ENCODE data around the gene GSPT1. TPM values are rescaled to one million over a fixed set of nuclear protein-coding genes. Genes with fewer than 3 reads are reported as not detected.

GSPT1 gene
- total RNA-seq, 1 experiment from 2014 or later: 194 TPM

GRCh38 chr16:11892761-11893160, 23.0 kb downstream of the GSPT1 start:
- TF ChIP-seq REST (IDR thresholded peaks at IDR 0.05; ENCODE audit: insufficient read depth in 1 of 2, low read depth in 2 of 2, low read length in 1 of 2) (no peak), TCF7L2 (IDR thresholded peaks at IDR 0.05; ENCODE audit: low read depth, low read length) (no peak), POLR2AphosphoS5 (IDR thresholded peaks at IDR 0.05; ENCODE audit: low read depth, low read length) (no peak), SIN3A (IDR thresholded peaks at IDR 0.05; ENCODE audit: borderline replicate concordance, insufficient read depth, low read depth, low read length) (no peak), CTCF (IDR thresholded peaks at IDR 0.05) (no peak)
- Histone ChIP-seq H3K36me3 (ENCODE audit: control insufficient read depth, insufficient read depth, low read length) (peaks cover 21% of the 10 kb centered on the region), H3K27me3 (ENCODE audit: control insufficient read depth, insufficient read depth, low read length) (no peaks in the 10 kb centered on the region), H3K4me3 (ENCODE audit: low read depth in 2 of 2, low read length in 2 of 2) (no peak overlapping the region), H3K9me3 (ENCODE audit: control insufficient read depth, insufficient read depth, low read depth, low read length) (no peaks in the 10 kb centered on the region), H3K4me1 (ENCODE audit: control insufficient read depth, insufficient read depth, low read length) (no peaks in the 10 kb centered on the region), H3K27ac (ENCODE audit: low read length) (no peak overlapping the region)
- in situ Hi-C loops (cut with HindIII; ENCODE audit: low pct_unique_long_range_greater_than_20kb, low sequenced_read_pairs): no loop called here
- ChIA-PET POLR2A (interaction anchor here (0.5 kb wide), 1 partner anchor 174 kb away, joined by 3 read pairs; no protein-coding TSS in a partner anchor), CTCF (no interaction called here)
- DNase-seq (ENCODE audit: low read depth, low spot score) (no peak), ATAC-seq (no peak)
- BruUV-seq (replicated peaks): no TSS peak
- intact Hi-C loops (cut with micrococcal nuclease; ENCODE audit: unreplicated experiment): no loop called here

- POLR2A ChIA-PET: interaction anchor here (0.7 kb wide), 1 partner anchor 10 kb away, joined by 3 read pairs; no protein-coding TSS in a partner anchor
- in situ Hi-C loops (cut with HindIII; ENCODE audit: low pct_unique_long_range_greater_than_20kb, low sequenced_read_pairs): no loop called here
- Histone ChIP-seq H3K4me3 (ENCODE audit: low read depth in 2 of 2, low read length in 2 of 2) (no peak overlapping the region), H3K27me3 (ENCODE audit: control insufficient read depth, insufficient read depth, low read length) (no peaks in the 10 kb centered on the region), H3K27ac (ENCODE audit: low read length) (no peak overlapping the region), H3K9me3 (ENCODE audit: control insufficient read depth, insufficient read depth, low read depth, low read length) (no peaks in the 10 kb centered on the region), H3K36me3 (ENCODE audit: control insufficient read depth, insufficient read depth, low read length) (peaks cover 36% of the 10 kb centered on the region), H3K4me1 (ENCODE audit: control insufficient read depth, insufficient read depth, low read length) (no peaks in the 10 kb centered on the region)
- intact Hi-C loops (cut with micrococcal nuclease; ENCODE audit: unreplicated experiment): no loop called here
- DNase-seq (ENCODE audit: low read depth, low spot score) (no peak), ATAC-seq (no peak)
- CTCF ChIA-PET: no interaction called here
- TF ChIP-seq SIN3A (IDR thresholded peaks at IDR 0.05; ENCODE audit: borderline replicate concordance, insufficient read depth, low read depth, low read length) (no peak), REST (IDR thresholded peaks at IDR 0.05; ENCODE audit: insufficient read depth in 1 of 2, low read depth in 2 of 2, low read length in 1 of 2) (no peak), TCF7L2 (IDR thresholded peaks at IDR 0.05; ENCODE audit: low read depth, low read length) (no peak), POLR2AphosphoS5 (IDR thresholded peaks at IDR 0.05; ENCODE audit: low read depth, low read length) (no peak)
- BruUV-seq (replicated peaks): TSS peak; percentile 61
These were observed 25.4 kb downstream of the GSPT1 start for GRCh38 chr16:11890231-11890965.

Measured in Panc1 (cell line).